Skeletal muscle cell (primary cell): ENCODE results near the gene NHS.

Experiments
- DNase-seq: peaks from one replicate; pipeline ENCODE4 v3.0.0-alpha.2; 2010; ENCODE audit warnings: low read depth
- H3K4me3 ChIP-seq: 2 replicates; pipeline ENCODE4 v1.5.1; 2011; ENCODE audit warnings: low read depth, mild to moderate bottlenecking, control low read depth, low read length, moderate library complexity

Gene NHS

DNA sequence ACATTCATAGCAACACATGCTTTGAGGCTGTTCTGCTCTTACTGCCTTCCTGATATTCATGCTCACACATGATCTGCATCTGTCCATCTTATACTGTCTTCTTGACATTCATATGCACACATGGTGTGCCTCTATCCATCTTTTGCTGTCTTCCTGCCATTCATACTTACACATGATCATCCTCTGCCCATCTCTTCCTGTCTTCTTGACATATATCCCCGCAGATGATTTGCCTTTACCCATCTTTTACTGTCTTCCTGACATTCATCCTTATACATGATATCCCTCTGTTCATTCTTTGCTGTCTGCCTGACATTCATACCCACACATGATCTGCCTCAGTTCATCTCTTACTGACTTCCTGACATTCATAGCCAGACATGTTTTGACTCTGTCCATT, 399.1 kb downstream of the NHS start:
- H3K4me3 ChIP-seq = no peak overlapping the region
- DNase-seq = no peak

DNA sequence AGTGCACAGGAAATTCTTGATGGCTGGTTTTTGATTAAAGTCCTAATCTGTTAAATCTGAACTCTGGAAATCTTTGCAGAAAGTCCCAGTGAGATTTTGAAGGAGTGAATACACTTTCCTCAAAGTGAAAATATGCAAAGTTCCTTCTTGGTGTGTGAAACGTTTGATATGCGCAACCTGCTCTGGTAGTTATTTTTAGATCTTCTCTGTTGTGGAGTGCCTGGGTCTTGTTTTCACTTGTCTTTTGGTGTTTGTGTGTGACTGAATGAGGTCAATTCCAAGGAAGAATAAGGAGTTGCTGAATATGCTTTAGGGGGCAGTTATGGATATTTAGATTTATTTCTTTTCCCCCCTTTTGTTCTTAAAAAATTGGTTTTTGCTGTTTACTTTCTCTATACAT, 404.0 kb downstream of the NHS start:
- no peak for DNase-seq
- no peak overlapping the region for H3K4me3 ChIP-seq

DNA sequence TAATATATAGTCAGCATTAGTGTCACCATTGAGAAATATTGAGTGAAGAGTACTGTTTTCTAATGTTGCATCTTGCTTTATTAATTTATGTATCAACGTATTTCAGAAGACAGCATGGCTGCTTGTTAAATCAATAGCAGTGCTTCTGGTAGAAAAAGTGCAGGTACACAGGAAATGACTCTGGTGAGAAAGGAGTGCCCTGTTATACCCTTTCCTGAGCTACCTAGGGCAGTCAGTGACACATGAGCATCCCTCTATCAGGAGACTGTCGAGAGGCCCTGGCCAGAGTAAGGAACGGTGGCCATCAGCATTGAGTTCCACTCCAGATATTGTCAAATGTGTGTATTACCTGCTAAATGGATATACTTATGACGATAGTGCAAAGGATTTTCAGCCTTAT, 404.4 kb downstream of the NHS start:
- H3K4me3 ChIP-seq = no peak overlapping the region
- no peak for DNase-seq
